ENCODE results near the gene NT5DC1.

DNA sequence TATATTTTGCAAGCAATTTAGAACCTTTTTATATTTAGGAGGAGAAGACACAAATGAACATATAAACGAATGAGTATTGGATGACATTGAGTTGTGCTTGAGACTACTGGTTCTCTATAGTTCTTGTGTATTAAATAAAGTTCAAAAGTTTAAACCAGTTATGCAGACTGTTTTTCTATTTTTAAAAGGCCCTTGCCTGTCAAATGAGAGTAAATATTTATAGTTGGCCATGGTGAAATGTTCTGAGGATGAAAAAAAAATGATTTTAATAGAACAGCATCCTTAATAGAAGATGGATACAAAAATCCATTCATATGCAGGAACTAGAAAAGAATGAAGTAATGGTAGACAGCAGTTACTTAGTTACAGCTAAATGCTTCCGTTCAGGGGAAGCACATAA lies 88.8 kb downstream of the NT5DC1 start:
- TF ChIP-seq, protein P1, sequence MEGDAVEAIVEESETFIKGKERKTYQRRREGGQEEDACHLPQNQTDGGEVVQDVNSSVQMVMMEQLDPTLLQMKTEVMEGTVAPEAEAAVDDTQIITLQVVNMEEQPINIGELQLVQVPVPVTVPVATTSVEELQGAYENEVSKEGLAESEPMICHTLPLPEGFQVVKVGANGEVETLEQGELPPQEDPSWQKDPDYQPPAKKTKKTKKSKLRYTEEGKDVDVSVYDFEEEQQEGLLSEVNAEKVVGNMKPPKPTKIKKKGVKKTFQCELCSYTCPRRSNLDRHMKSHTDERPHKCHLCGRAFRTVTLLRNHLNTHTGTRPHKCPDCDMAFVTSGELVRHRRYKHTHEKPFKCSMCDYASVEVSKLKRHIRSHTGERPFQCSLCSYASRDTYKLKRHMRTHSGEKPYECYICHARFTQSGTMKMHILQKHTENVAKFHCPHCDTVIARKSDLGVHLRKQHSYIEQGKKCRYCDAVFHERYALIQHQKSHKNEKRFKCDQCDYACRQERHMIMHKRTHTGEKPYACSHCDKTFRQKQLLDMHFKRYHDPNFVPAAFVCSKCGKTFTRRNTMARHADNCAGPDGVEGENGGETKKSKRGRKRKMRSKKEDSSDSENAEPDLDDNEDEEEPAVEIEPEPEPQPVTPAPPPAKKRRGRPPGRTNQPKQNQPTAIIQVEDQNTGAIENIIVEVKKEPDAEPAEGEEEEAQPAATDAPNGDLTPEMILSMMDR (IDR thresholded peaks at IDR 0.05): no peak
- TF ChIP-seq POLR2A (IDR thresholded peaks at IDR 0.05): no peak

Measured in Peyer's patch (tissue), 4 donors.